ENCODE results near the gene PLEKHM1.

Gene PLEKHM1

DNA sequence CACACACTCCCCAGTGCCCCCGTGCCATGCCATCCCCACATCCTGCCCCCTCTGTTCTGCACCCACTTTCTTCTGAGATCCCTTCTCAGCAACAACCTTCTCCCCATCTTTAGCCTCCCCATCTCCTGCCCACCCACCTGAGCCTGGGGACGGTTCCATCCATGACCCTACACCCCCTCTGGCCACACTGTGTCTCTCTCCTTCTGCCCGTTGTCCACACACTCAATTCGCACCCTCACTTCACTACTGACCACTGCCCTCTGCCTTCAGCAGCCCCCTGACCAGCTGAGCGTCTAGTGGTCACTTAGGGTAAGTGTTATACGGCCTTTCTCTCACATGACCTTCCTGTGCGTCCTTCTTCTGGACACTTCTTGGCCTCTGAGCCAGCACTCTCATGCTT lies 64.0 kb downstream of the PLEKHM1 start:
- no peak for DNase-seq

DNA sequence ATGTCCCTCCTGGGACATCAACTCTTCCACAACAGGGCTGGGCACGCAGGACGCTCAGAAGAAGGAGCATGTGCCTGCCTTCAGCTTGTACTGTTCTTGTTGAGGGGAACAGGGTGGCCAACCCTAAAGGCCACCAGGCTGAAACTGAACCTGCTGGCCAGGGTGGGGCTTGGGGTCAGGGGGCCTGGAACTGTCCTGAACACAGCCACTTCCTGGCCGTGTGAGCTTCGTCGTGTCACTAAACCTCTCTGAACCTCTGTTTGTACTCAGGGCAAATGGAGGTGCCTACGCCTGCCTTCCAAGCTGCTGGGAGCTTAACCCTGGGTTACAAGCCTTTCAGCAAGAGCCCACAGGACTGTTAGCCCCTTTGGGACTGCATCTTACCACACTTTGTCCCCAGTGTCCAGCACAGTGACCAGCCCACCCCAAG lies 64.5 kb downstream of the PLEKHM1 start:
- DNase-seq, result no peak

GRCh38 chr17:45425125-45425983 lies 65.2 kb downstream of the PLEKHM1 start:
- DNase-seq, result peak in 1 of 2 experiments; percentile 11

- no peak for DNase-seq
Observed at GRCh38 chr17:45424769-45425124, 65.8 kb downstream of the PLEKHM1 start.

GRCh38 chr17:45423975-45424335 lies 66.6 kb downstream of the PLEKHM1 start:
- no peak for DNase-seq

DNA sequence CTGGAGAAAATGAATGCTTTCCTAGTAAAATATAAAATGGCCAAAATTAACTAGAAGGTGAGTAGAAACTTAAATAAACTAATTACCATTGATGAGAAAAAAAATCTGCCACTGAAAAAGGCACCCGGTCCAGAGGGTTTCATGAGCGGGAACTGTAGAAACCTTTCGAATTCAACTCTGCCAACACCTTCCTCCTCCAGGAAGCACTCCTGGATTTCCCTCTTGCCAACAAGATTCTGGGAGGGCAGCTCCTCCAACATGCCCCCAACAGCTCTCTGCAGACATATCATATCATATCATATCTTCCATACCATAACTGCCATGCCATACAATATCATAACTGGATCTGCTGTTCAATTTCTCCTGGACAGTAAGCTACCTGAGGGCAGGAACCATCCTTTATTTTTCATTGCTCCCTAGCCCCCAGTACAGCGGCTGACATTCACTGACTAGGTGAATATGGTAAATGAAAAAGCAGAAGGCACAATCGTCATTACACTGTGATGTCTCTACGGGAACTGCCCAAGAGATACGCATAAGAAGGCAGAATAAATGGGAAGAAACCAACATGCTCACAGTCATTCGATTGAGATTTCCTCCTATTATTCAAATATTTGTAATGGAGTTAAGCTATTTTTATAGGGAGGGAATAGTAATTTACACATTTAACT lies 67.1 kb downstream of the PLEKHM1 start:
- DNase-seq, result no peak

DNA sequence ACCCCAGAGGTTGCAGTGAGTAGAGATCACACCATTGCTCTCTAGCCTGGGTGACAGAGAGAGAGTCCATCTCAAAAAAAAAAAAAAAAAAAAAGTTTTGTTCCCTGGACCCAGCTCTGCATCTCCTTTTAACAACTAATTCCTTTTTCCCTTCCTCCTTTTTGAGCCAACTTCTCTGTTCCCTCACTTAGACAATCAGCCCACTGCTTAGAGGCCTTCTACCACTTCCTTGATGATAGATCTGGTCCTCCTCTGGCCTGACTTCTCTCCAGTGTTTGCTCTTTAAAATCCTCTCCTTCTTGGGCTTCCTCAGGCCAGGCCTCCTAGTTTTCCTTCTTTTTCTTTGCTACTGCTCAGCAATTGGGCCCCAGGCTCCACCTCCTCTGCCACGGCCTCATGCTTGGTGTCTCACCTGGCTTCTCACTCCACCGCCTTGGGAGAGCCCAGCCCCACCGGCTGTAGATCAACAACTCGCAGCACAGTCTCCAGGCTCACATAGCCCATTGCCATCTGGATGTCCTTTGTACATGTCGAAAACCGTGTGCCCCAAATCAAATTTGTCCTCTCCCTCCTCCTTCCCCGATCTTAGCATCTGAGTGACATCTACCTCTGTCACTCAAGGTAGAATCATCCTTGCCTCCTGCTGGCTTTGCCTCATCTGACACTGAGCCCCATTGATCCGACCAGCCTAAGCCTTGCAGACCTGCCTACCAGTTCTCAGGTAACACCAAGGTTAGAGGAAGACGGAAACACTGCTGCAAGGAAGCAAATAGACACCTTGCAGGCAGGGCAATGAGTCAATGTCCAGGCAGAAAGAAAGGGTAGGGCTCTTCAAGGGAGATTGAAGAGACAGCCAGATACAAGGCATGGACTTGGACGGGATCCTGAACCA lies 75.3 kb downstream of the PLEKHM1 start:
- no peak for DNase-seq

DNA sequence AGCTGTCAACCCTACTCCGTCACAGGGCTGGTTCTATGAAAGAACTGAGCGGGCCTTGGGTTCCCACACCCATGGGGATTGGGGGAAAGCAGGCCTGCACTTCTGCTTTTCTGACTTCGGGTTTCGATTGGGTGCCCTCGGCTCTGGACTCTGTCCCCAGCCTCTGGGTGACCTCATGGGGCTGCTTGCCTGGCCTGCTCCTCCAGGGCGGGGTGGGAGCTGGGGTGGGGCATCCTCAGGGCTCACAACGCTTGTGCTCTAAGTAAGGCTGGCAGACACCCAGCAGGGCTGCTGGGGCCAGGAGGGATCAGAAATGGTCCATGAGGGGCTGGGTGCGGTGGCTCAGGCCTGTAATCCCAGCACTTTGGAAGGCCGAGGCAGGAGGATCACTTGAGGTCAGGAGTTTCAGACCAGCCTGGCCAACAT lies 77.0 kb downstream of the PLEKHM1 start:
- DNase-seq, result no peak

- DNase-seq, result no peak
Observed at GRCh38 chr17:45411348-45412105, 79.0 kb downstream of the PLEKHM1 start.

DNA sequence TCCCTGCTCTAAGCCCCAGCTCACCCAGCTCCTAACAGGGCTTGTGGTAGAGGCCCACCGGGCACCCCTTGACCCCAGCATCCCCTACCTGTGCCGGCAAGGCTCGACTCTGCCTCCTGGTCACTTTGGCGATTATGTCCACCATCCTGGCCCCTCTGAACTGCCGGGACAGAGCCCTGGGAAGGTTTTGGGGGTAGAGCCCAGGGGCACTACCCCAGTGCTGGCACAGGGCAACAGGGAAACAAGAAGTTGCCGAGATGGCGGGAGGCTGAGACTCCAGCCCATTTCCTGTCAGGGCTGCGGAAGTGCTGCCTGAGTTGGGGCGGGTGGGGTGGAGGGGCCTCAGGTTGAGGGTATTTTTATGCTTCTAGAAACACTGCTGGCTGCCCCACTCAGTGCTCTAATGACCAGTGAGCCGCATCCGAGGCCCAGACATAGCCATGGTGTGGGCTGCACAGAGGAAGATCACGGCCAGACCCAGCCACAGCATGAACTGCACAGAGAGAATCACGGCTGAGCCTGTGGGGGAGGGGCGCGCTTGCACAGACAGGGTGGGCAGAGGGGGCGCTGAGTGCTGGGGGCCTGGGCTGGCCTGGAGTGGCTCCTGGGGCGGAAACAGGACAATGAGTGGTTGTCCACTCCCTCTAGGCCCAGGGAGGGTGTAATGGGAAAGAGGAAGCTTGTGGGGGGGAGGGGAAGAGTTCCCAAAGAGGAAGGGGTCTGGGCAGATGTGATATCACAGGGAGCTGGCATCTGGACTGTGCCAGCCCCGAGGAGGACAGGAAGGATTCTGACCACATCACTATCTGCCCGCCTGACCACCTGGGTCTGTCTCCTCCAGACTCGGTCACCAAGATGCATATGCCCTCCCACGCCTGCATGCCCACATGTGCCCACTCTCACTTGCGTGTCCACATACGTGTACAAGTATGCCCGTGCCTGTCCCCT lies 80.1 kb downstream of the PLEKHM1 start:
- DNase-seq, result no peak

DNA sequence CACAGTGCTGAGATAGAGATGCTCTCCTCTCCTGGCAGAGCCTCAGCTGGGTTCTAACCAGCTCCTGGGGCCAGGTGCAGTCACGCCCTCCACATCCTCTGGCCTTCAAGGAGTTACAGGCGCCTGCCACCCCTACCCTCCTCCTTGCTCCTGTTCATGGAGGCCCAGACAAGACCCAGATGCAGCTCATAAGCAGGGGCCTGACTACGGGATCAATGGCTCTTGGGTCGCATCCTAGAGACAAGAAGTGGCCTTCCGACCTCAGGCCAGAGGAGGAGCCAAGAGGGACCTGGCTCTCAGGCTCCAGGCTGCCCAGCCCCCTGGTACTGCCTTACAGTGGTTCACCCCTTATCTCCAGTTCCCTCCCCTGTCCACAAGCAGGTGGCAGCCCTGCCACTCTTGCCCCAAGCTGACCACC lies 80.9 kb downstream of the PLEKHM1 start:
- DNase-seq, result no peak

GRCh38 chr17:45408611-45409421 lies 81.7 kb downstream of the PLEKHM1 start:
- DNase-seq, result no peak

DNA sequence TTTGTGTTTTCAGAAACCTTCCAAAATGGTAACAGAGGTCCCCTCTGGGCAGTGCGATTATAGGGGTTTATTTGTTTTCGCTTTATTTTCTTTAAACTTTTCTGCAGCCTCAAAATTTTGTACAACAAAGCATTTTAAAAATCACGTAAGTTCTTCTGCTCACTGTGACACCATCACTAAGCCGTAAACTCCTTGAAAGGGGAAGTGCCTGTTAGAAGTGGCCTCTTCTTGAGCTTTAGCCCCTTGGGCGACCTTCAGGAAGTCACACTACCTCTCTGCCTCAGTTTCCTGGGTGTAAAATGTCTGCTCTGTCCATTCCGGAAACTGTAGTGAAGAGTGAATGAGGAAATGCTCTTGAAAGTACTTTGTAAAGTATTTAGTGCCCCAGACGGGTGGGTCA lies 84.4 kb downstream of the PLEKHM1 start:
- no peak for DNase-seq

DNA sequence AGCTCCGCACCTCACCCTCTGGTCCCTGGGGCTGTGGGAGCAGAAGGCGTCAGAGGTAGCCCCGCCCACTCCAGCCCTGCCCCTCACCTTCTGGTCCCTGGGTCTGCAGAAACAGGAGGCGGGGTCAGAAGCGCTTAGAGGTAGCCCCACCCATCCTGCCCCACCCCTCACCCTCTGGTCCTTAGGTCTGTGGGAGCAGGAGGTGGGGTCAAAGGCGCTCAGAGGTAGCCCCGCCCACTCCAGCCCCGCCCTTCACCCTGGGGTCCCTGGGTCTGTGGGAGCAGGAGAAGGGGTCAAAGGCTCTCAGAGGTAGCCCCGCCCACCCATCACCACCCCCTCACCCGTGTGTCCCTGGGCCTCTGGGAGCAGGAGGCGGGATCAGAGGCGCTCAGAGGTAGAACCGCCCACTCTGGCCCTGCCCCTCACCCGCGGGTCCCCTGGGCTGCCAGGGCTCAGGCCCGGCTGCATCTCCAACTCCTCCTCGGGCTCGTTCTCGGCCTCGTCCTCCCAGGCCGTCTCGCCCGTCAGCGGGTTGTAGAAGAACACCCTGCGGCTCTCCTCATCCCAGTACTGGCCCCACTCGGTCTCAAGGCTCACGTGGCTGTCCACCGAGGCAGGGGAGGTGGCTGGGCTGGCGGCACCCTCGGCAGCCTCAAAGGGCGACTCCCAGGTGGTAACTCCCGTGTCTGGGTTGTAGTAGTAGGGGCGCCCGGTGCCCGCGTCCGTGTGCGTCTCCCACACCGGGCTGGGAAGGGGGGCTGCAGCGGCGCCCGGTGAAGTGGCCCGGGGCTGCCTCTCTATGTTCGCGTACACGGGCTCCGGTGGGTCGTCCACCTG lies 85.1 kb downstream of the PLEKHM1 start:
- DNase-seq, result peak; percentile 43 to 56

GRCh38 chr17:45404870-45405249 lies 85.7 kb downstream of the PLEKHM1 start:
- no peak for DNase-seq

GRCh38 chr17:45403906-45404490 lies 86.5 kb downstream of the PLEKHM1 start:
- DNase-seq, result no peak

DNA sequence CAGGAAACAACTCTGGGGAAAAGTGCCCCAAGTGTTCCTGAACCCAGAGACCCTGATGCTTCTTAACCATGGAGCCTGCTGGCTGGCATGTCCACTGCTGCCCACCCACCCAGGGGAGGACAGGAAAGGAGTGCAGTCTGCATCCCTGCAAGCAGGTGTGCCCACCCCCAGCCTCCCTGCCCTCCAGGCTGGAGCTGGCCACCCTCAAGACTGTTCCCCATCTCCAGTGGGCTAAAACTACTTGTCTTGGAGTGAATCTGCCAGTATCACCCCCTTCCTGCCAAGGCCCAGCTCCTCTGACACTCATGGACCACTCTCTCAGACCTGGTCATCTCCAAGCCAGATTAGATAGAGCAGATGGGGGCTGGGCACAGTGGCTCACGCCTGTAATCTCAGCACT lies 87.6 kb downstream of the PLEKHM1 start:
- DNase-seq, result no peak

GRCh38 chr17:45398800-45399199 lies 91.7 kb downstream of the PLEKHM1 start:
- no peak for DNase-seq

GRCh38 chr17:45397796-45398195 lies 92.7 kb downstream of the PLEKHM1 start:
- no peak for DNase-seq
